NCI-H460 (cell line): Measurements from ENCODE around the gene ARSJ. TPM values are rescaled to one million over a fixed set of nuclear protein-coding genes. Genes with fewer than 3 reads are reported as not detected.

Source experiments
- total RNA-seq: library from RNA; depleted of rRNA; stranded (reverse); fragments of >200 nt; shearing (Covaris generic); gene quantifications from 2 replicates; pipeline ENCODE4 v1.2.3, GENCODE V29; 2014; rRNA removed

The ARSJ gene
- total RNA-seq, 1 experiment from 2014 or later: 0.84 TPM

Other genes starting within 250 kb of the ARSJ start
- gene CAMK2D, start 217.9 kb downstream of the ARSJ start, total RNA-seq: 53.0 and 58.8 TPM in 2 replicates